Measurements from ENCODE around the gene CCDC6. TPM values are rescaled to one million over a fixed set of nuclear protein-coding genes. Genes with fewer than 3 reads are reported as not detected.
"Not testable (repeated sequence)": the region's sequence is repeated elsewhere in the genome, so short reads cannot be mapped to it uniquely, and the experiment has no call there.

The CCDC6 gene
- total RNA-seq, 2 donors from 2014 or later, result 65.8 to 91.0 TPM

DNA sequence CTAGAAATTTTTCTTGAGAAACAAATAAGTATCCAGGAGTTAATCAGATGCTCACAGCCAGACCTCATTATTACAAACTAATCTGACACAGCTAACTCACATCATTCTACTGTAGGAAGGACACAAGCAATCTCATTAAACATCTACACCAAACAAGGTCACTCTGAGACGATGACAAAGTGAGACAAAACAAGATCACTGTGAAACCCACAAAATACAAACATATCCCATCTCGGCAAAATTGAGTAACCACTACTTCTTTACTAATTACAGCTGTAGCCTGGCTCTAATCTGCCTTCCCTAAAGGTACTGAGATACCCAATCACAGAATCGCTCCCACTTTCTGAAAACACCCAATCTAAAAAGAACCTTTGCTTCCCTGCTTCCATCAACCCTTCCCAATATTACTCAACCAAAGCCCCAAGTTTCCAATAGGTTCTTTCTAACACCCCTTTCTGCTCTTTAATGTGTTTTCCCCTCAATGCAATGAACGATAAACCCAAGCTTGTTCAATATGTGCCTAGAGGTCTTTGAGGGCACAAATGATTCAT is 26.9 kb downstream of the CCDC6 start:
- intact Hi-C loops (cut with DNase I), result no loop called here

DNA sequence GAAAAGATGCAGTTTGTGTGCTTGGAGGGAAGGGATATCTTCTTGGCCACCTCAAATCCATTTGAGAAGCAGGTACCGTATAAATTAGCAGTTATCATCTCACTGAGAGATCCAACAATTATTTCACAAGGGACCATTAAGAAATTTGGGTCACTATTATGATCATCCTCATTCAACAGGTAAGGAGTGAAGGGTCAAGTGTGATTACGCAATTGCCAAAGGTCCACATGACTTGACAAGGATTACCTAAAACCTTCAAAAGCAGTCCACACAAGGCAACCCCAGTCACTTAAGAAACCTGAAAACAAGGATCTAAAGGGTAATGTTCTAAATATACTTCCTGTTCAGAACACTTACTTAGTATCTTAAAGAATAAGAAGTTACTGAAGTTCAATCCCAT is 27.4 kb downstream of the CCDC6 start:
- Histone ChIP-seq H3K9ac (ENCODE audit: low read depth in 2 of 2, low read length in 2 of 2) (no peak overlapping the region), H3K4me1 (no peaks in the 10 kb centered on the region), H3K4me3 (no peak overlapping the region), H3K36me3 (no peaks in the 10 kb centered on the region), H3K9me3 (no peaks in the 10 kb centered on the region), H3K27ac (no peak overlapping the region), H3K27me3 (no peaks in the 10 kb centered on the region)
- intact Hi-C loops (cut with DNase I), result no loop called here
- TF ChIP-seq, protein P1, sequence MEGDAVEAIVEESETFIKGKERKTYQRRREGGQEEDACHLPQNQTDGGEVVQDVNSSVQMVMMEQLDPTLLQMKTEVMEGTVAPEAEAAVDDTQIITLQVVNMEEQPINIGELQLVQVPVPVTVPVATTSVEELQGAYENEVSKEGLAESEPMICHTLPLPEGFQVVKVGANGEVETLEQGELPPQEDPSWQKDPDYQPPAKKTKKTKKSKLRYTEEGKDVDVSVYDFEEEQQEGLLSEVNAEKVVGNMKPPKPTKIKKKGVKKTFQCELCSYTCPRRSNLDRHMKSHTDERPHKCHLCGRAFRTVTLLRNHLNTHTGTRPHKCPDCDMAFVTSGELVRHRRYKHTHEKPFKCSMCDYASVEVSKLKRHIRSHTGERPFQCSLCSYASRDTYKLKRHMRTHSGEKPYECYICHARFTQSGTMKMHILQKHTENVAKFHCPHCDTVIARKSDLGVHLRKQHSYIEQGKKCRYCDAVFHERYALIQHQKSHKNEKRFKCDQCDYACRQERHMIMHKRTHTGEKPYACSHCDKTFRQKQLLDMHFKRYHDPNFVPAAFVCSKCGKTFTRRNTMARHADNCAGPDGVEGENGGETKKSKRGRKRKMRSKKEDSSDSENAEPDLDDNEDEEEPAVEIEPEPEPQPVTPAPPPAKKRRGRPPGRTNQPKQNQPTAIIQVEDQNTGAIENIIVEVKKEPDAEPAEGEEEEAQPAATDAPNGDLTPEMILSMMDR (IDR thresholded peaks at IDR 0.05), result no peak
- no peak for DNase-seq

More for the DNA sequence above, 26.9 kb downstream of the CCDC6 start:
- TF ChIP-seq, protein P1 (IDR thresholded peaks at IDR 0.05), result no peak
- Histone ChIP-seq H3K36me3 (no peaks in the 10 kb centered on the region), H3K27me3 (no peaks in the 10 kb centered on the region), H3K9ac (ENCODE audit: low read depth in 2 of 2, low read length in 2 of 2) (no peak overlapping the region), H3K9me3 (no peaks in the 10 kb centered on the region), H3K4me1 (no peaks in the 10 kb centered on the region), H3K4me3 (no peak overlapping the region), H3K27ac (no peak overlapping the region)
- no peak for DNase-seq

DNA sequence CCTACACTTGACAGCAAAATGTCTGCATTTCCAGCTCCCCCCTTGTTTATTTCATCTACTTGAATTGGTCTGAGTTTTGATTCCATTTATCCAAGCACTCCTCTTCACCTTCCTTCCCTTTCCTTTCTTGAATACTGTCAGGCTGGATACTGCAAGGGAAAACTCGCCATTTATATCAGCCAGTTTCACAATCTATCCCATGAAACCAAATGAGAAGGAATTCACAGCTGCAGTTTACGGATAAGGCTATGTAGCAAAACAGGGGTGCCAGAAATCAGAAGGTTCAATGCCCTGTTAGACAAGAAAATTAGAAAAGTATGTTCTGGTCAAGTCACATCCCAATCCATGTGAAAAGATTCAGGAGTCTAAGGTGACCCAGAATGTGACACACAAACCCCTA is 28.1 kb downstream of the CCDC6 start:
- no peak for DNase-seq
- no peaks in the 10 kb centered on the region for H3K4me1 ChIP-seq
- H3K9ac ChIP-seq (ENCODE audit: low read depth in 2 of 2, low read length in 2 of 2), result no peak overlapping the region
- intact Hi-C loops (cut with DNase I), result no loop called here
- H3K36me3 ChIP-seq, result no peaks in the 10 kb centered on the region
- no peaks in the 10 kb centered on the region for H3K27me3 ChIP-seq
- no peak overlapping the region for H3K27ac ChIP-seq
- no peaks in the 10 kb centered on the region for H3K9me3 ChIP-seq
- no peak overlapping the region for H3K4me3 ChIP-seq
- TF ChIP-seq, protein P1 (IDR thresholded peaks at IDR 0.05), result no peak

DNA sequence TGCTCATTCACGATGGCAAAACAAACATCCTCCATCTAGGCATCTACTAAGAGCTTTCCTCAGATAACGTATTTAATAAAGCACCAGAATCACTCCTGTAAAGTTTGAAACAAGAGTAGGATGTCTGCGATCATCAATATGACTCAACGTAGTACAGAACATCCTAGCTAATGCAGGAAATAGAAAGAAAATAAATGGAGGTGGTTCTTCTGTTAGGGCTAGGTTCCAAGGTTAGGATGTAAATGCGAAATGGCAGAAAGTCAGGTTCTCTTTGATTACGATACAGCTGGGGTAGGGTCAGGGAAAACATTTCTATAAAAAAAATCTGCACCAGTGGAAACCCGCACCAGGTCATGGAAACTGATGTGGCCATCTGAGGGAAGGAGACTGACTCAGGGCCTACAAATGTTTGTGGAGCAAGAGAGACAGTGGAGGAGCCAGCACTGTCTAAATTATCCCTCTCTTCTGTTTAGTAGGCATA is 29.1 kb downstream of the CCDC6 start:
- Histone ChIP-seq H3K4me1 (no peaks in the 10 kb centered on the region), H3K27me3 (no peaks in the 10 kb centered on the region), H3K36me3 (no peaks in the 10 kb centered on the region), H3K9ac (ENCODE audit: low read depth in 2 of 2, low read length in 2 of 2) (no peak overlapping the region), H3K9me3 (no peaks in the 10 kb centered on the region), H3K4me3 (no peak overlapping the region), H3K27ac (no peak overlapping the region)
- intact Hi-C loops (cut with DNase I), result no loop called here
- TF ChIP-seq, protein P1 (IDR thresholded peaks at IDR 0.05), result no peak
- peak; percentile 15 for DNase-seq

DNA sequence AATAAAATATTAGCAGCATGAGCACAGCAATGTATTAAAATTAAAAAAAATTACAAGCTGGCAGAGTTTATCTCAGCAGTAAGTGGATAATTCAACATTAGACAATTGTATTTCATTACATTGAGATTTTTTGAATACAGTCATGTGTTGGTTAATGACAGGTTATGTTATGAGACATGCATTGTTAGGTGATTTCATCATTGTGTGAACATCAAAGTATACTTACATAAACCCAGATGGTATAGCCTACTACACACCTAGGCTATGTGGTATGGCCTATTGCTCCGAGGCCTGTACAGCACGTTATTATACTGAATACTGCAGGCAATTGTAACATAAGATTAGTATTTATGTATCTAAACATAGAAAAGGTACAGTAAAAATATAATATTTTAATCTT is 29.7 kb downstream of the CCDC6 start:
- Histone ChIP-seq H3K27me3 (no peaks in the 10 kb centered on the region), H3K9ac (ENCODE audit: low read depth in 2 of 2, low read length in 2 of 2) (no peak overlapping the region), H3K4me3 (no peak overlapping the region), H3K9me3 (no peaks in the 10 kb centered on the region), H3K36me3 (no peaks in the 10 kb centered on the region), H3K4me1 (no peaks in the 10 kb centered on the region), H3K27ac (no peak overlapping the region)
- DNase-seq, result no peak
- TF ChIP-seq, protein P1 (IDR thresholded peaks at IDR 0.05), result no peak
- intact Hi-C loops (cut with DNase I), result no loop called here

DNA sequence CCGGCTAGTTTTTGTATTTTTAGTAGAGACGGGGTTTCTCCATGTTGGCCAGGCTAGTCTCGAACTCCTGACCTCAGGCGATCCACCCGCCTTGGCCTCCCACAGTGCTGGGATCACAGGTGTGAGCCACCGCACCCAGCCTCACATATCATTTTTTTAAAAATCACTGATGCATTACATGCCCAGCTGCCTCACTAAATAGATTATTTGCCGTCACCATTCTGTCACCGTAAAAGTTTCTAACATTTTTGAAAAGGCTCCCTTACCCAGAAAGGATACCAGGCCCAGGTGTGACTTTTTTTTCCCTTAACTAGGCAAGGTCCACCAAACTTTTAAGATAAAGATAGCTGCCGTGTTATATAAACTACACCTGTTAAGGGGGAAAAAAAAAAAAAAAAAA is 30.1 kb downstream of the CCDC6 start:
- H3K27ac ChIP-seq; intact Hi-C loops (cut with DNase I); H3K4me1 ChIP-seq: not testable (repeated sequence)

More for the DNA sequence above, 30.1 kb downstream of the CCDC6 start:
- H3K4me3 ChIP-seq; DNase-seq; H3K9me3 ChIP-seq; H3K9ac ChIP-seq (ENCODE audit: low read depth in 2 of 2, low read length in 2 of 2); H3K36me3 ChIP-seq; H3K27me3 ChIP-seq: not testable (repeated sequence)

Data from colonic mucosa (tissue), 4 donors.